Thyroid gland (tissue), 4 donors: ENCODE data around the gene CDAN1. TPM values are rescaled to one million over a fixed set of nuclear protein-coding genes. Genes with fewer than 3 reads are reported as not detected.

ENCODE experiments used
- DNase-seq, 2 donors: peaks; one replicate each; pipeline ENCODE4 v3.0.0-alpha.2; 2019
- H3K27ac ChIP-seq, 3 donors: fragments of 200-600 bp; sonication (generic); 1 replicate in 2 of 3; 2 replicates in 1 of 3; pipeline ENCODE4 v1.5.1; 2016 to 2019; ENCODE audit warnings: mild to moderate bottlenecking in 1 of 3, moderate library complexity in 1 of 3
- H3K27me3 ChIP-seq: fragments of 200-600 bp; sonication (generic); one replicate; pipeline ENCODE4 v1.5.1; 2019
- H3K36me3 ChIP-seq, 2 donors: fragments of 200-600 bp; sonication (generic); one replicate each; pipeline ENCODE4 v1.5.1; 2016 to 2019
- H3K4me1 ChIP-seq, 2 donors: fragments of 200-600 bp; sonication (generic); one replicate each; pipeline ENCODE4 v1.5.1; 2017 to 2019
- H3K4me3 ChIP-seq, 3 donors: fragments of 200-600 bp; sonication (generic); replicated peaks in 1 of 3; 1 replicate in 2 of 3; 2 replicates in 1 of 3; pipeline ENCODE4 v1.5.1; 2016; ENCODE audit warnings: mild to moderate bottlenecking in 1 of 3
- H3K9me3 ChIP-seq: fragments of 200-600 bp; sonication (generic); one replicate; pipeline ENCODE4 v1.5.1; 2017
- CTCF ChIP-seq, 6 experiments: fragments of 200-600 bp in 3 of 6; fragments of 450-650 bp in 3 of 6; sonication (generic) in 3 of 6; IDR thresholded peaks; one replicate each; pipeline ENCODE4 v1.5.1; 2016 to 2019; ENCODE audit warnings: antibody characterized with exemption in 6 of 6, mild to moderate bottlenecking in 2 of 6, inconsistent platforms in 1 of 6, moderate library complexity in 1 of 6
- POLR2A ChIP-seq, 2 donors: fragments of 450-650 bp; IDR thresholded peaks; one replicate each; pipeline ENCODE4 v1.6.1; 2017; ENCODE audit warnings: antibody characterized with exemption in 2 of 2, mild to moderate bottlenecking in 2 of 2, moderate library complexity in 1 of 2
- WGBS, 2 donors: methylation state at CpG; one replicate each; pipeline ENCODE4 v1.1.5; 2017; 5-methylcytosine and 5-hydroxymethylcytosine counted together
- intact Hi-C: fragments of 100-400 bp; cut with DNase I; formaldehyde crosslinking; loops from one replicate; pipeline ENCODE4 v1.15.1; 2023
- total RNA-seq, 4 donors: library from RNA; depleted of rRNA; stranded (reverse); fragments of >200 nt; gene quantifications; one replicate each; pipeline ENCODE4 v1.2.3, GENCODE V29; 2016

CDAN1 gene
- 10 to 100 TPM in 3 of 4 donors, 1 to 10 TPM in 1; 9.4 to 15.9 (median 12.6) TPM for total RNA-seq

- intact Hi-C loops, result loop anchor here (10.0 kb wide), 1 partner anchor 188 kb away; the partner anchor contains the start of gene TTBK2
- 0 to 3% methylated on average over 9 to 27 of the region's 76 CpGs for WGBS, 2 donors
- Histone ChIP-seq H3K9me3 (no peaks in the 10 kb centered on the region), H3K27ac (peak within 1 kb of the TSS; percentile 79 to 82 (median 80)), H3K27me3 (no peaks in the 10 kb centered on the region), H3K4me1 (peaks cover 11 to 15% of the 10 kb centered on the region in 2 donors), H3K4me3 (peak within 1 kb of the TSS; percentile 72 to 92 (median 89)), H3K36me3 (peaks cover 6 to 21% of the 10 kb centered on the region in 2 donors)
- DNase-seq, result peak; percentile 92
- TF ChIP-seq CTCF (IDR thresholded peaks at IDR 0.05) (no peak), POLR2A (IDR thresholded peaks at IDR 0.05) (peak in 1 of 2 donors; percentile 82)
These were observed at the start of gene CDAN1 for GRCh38 chr15:42736793-42737528. Gene CDAN1 (minus strand): TSS chr15:42737128. CDS start chr15:42737102, 26 bp downstream.

DNA sequence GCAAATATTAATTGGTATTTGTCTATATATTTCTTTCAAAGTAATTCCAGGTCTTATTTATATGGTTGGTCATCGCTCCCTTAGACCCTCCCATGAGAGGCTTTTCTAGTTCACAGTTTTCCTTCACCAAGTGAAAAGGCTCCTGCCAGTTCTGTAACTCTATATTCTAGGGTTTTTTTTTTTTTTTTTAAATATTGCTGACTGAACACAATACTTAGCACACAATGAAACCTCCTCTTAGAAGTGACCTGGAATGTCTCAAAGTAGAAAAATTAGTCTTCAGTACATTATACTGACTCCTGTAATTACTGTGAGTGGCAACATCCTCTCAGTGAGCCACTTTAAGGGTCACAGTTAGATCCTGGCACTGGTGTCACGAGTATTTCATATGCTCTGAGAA, 48.6 kb upstream of the CDAN1 start:
- TF ChIP-seq CTCF (IDR thresholded peaks at IDR 0.05), result no peak
- TF ChIP-seq POLR2A (IDR thresholded peaks at IDR 0.05), result no peak
- no peak for DNase-seq
- Histone ChIP-seq H3K36me3 (peaks cover 0 to 4% of the 10 kb centered on the region in 2 donors), H3K4me3 (no peak overlapping the region), H3K27ac (no peak overlapping the region), H3K27me3 (no peaks in the 10 kb centered on the region), H3K9me3 (no peaks in the 10 kb centered on the region), H3K4me1 (no peaks in the 10 kb centered on the region)
- intact Hi-C loops, result no loop called here
- 63 to 76% methylated on average over 2 of the region's 2 CpGs for WGBS, 2 donors

GRCh38 chr15:42784705-42785104, 47.8 kb upstream of the CDAN1 start:
- DNase-seq, result no peak
- TF ChIP-seq CTCF (IDR thresholded peaks at IDR 0.05) (no peak), POLR2A (IDR thresholded peaks at IDR 0.05) (no peak)
- Histone ChIP-seq H3K36me3 (peaks cover 0 to 4% of the 10 kb centered on the region in 2 donors), H3K9me3 (no peaks in the 10 kb centered on the region), H3K4me3 (no peak overlapping the region), H3K27ac (no peak overlapping the region), H3K27me3 (no peaks in the 10 kb centered on the region), H3K4me1 (no peaks in the 10 kb centered on the region)
- intact Hi-C loops, result no loop called here
- 94 to 98% methylated on average over 1 of the region's 1 CpG for WGBS, 2 donors

- H3K4me3 ChIP-seq, result no peak overlapping the region
- H3K36me3 ChIP-seq, result peaks cover 0 to 4% of the 10 kb centered on the region in 2 donors
- no peak overlapping the region for H3K27ac ChIP-seq
- 97 to 98% methylated on average over 4 of the region's 4 CpGs for WGBS, 2 donors
- DNase-seq, result no peak
- no peak for TF ChIP-seq POLR2A (IDR thresholded peaks at IDR 0.05)
- no peak for TF ChIP-seq CTCF (IDR thresholded peaks at IDR 0.05)
- no peaks in the 10 kb centered on the region for H3K9me3 ChIP-seq
- no peaks in the 10 kb centered on the region for H3K4me1 ChIP-seq
- H3K27me3 ChIP-seq, result no peaks in the 10 kb centered on the region
- intact Hi-C loops, result no loop called here
These were observed 45.8 kb upstream of the CDAN1 start for GRCh38 chr15:42782716-42783115.

- Histone ChIP-seq H3K36me3 (peaks cover 0 to 3% of the 10 kb centered on the region in 2 donors), H3K27ac (no peak overlapping the region), H3K4me3 (no peak overlapping the region), H3K9me3 (no peaks in the 10 kb centered on the region), H3K4me1 (peaks cover 6 to 7% of the 10 kb centered on the region in 2 donors), H3K27me3 (no peaks in the 10 kb centered on the region)
- intact Hi-C loops, result no loop called here
- WGBS, 2 donors, result 94 to 95% methylated on average over 2 of the region's 2 CpGs
- TF ChIP-seq POLR2A (IDR thresholded peaks at IDR 0.05) (no peak), CTCF (IDR thresholded peaks at IDR 0.05) (no peak)
- no peak for DNase-seq
These were observed 38.5 kb upstream of the CDAN1 start for GRCh38 chr15:42775416-42775815.
